ENCODE data around the gene TMEM141.

The TMEM141 gene

GRCh38 chr9:136746621-136747020 is 44.5 kb upstream of the TMEM141 start:
- WGBS, 2 donors (ENCODE audit: extremely low coverage in 2 of 2, insufficient read length in 2 of 2, insufficient replicate concordance in 1 of 2), result no CpG with 5 or more reads among the region's 18 CpGs
- Histone ChIP-seq H3K14ac (ENCODE audit: low read length) (no peak overlapping the region), H3K4me1 (ENCODE audit: control insufficient read depth in 2 of 2, insufficient read depth in 1 of 2, low read depth in 1 of 2, low read length in 2 of 2) (peaks cover 7% of the 10 kb centered on the region in 2 donors)

GRCh38 chr9:136747161-136748060 is 43.7 kb upstream of the TMEM141 start:
- Histone ChIP-seq H3K4me1 (ENCODE audit: control insufficient read depth in 2 of 2, insufficient read depth in 1 of 2, low read depth in 1 of 2, low read length in 2 of 2) (peaks cover 4 to 7% of the 10 kb centered on the region in 2 donors), H2BK12ac (ENCODE audit: low read length) (no peak overlapping the region), H2BK15ac (ENCODE audit: low read length) (no peak overlapping the region), H2BK5ac (ENCODE audit: low read length) (peak overlapping the region; percentile 39), H3K9ac (ENCODE audit: low read depth, low read length, poor library complexity) (no peak overlapping the region), H3K79me1 (ENCODE audit: low read depth, low read length) (no peaks in the 10 kb centered on the region), H3K4me2 (ENCODE audit: insufficient read depth, low read length, poor library complexity, severe bottlenecking) (no peak overlapping the region), H3K14ac (ENCODE audit: low read length) (peak overlapping the region; percentile 71), H3K4ac (ENCODE audit: low read length) (no peak overlapping the region), H4K8ac (ENCODE audit: low read depth, low read length) (no peak overlapping the region), H2BK120ac (ENCODE audit: low read depth, low read length) (no peak overlapping the region), H3K9me3 (replicated peaks in 1 of 2; ENCODE audit: control insufficient read depth in 2 of 2, insufficient read depth in 1 of 2, low read depth in 1 of 2, low read length in 2 of 2) (peaks cover 0 to 5% of the 10 kb centered on the region in 2 donors), H3K18ac (ENCODE audit: low read length) (peak overlapping the region; percentile 28), H3K23ac (ENCODE audit: low read depth, low read length, poor library complexity) (peak overlapping the region; percentile 20), H2AFZ (ENCODE audit: low read length) (no peak overlapping the region), H3K27ac (replicated peaks; ENCODE audit: low read length) (no peak overlapping the region), H3K4me3 (ENCODE audit: low read length in 2 of 2) (no peak overlapping the region), H3K36me3 (replicated peaks in 1 of 2; ENCODE audit: control insufficient read depth in 2 of 2, insufficient read depth in 2 of 2, low read length in 2 of 2) (no peaks in the 10 kb centered on the region), H2AK5ac (ENCODE audit: low read depth, low read length) (peak overlapping the region; percentile 56), H4K91ac (ENCODE audit: low read depth, low read length, poor library complexity) (no peak overlapping the region), H3K27me3 (ENCODE audit: control insufficient read depth in 3 of 3, insufficient read depth in 3 of 3, low read depth in 1 of 3, low read length in 3 of 3) (peaks cover 0 to 37% (median 2%) of the 10 kb centered on the region in 3 experiments)
- WGBS, 2 donors (ENCODE audit: extremely low coverage in 2 of 2, insufficient read length in 2 of 2, insufficient replicate concordance in 1 of 2), result no CpG with 5 or more reads among the region's 22 CpGs
- DNase-seq (ENCODE audit: low spot score), result no peak

More at GRCh38 chr9:136746621-136747020, 44.5 kb upstream of the TMEM141 start:
- Histone ChIP-seq H3K27me3 (ENCODE audit: control insufficient read depth in 3 of 3, insufficient read depth in 3 of 3, low read depth in 1 of 3, low read length in 3 of 3) (peaks cover 2 to 43% (median 2%) of the 10 kb centered on the region in 3 experiments), H3K4me3 (ENCODE audit: low read length in 2 of 2) (no peak overlapping the region), H2AFZ (ENCODE audit: low read length) (no peak overlapping the region), H3K4me2 (ENCODE audit: insufficient read depth, low read length, poor library complexity, severe bottlenecking) (no peak overlapping the region), H3K36me3 (replicated peaks in 1 of 2; ENCODE audit: control insufficient read depth in 2 of 2, insufficient read depth in 2 of 2, low read length in 2 of 2) (no peaks in the 10 kb centered on the region), H2BK15ac (ENCODE audit: low read length) (peak overlapping the region; percentile 85), H4K8ac (ENCODE audit: low read depth, low read length) (no peak overlapping the region), H3K27ac (replicated peaks; ENCODE audit: low read length) (no peak overlapping the region), H3K9me3 (replicated peaks in 1 of 2; ENCODE audit: control insufficient read depth in 2 of 2, insufficient read depth in 1 of 2, low read depth in 1 of 2, low read length in 2 of 2) (peaks cover 0 to 5% of the 10 kb centered on the region in 2 donors), H2BK120ac (ENCODE audit: low read depth, low read length) (no peak overlapping the region), H3K79me1 (ENCODE audit: low read depth, low read length) (no peaks in the 10 kb centered on the region), H2AK5ac (ENCODE audit: low read depth, low read length) (peak overlapping the region; percentile 81), H3K23ac (ENCODE audit: low read depth, low read length, poor library complexity) (no peak overlapping the region), H3K4ac (ENCODE audit: low read length) (no peak overlapping the region), H3K9ac (ENCODE audit: low read depth, low read length, poor library complexity) (no peak overlapping the region), H4K91ac (ENCODE audit: low read depth, low read length, poor library complexity) (no peak overlapping the region), H2BK12ac (ENCODE audit: low read length) (peak overlapping the region; percentile 73), H3K18ac (ENCODE audit: low read length) (peak overlapping the region; percentile 38), H2BK5ac (ENCODE audit: low read length) (peak overlapping the region; percentile 39)
- no peak for DNase-seq (ENCODE audit: low spot score)

- DNase-seq (ENCODE audit: low spot score), result no peak
- peak within 1 kb of the TSS; percentile 87 for H3K18ac ChIP-seq (ENCODE audit: low read length)
- H3K14ac ChIP-seq (ENCODE audit: low read length), result peak within 1 kb of the TSS; percentile 98
- H4K91ac ChIP-seq (ENCODE audit: low read depth, low read length, poor library complexity), result no peak within 1 kb of the TSS
- no peak within 1 kb of the TSS for H3K4ac ChIP-seq (ENCODE audit: low read length)
- peak within 1 kb of the TSS; percentile 20 for H3K23ac ChIP-seq (ENCODE audit: low read depth, low read length, poor library complexity)
- H2BK5ac ChIP-seq (ENCODE audit: low read length), result peak within 1 kb of the TSS; percentile 53
- H3K27me3 ChIP-seq (ENCODE audit: control insufficient read depth in 3 of 3, insufficient read depth in 3 of 3, low read depth in 1 of 3, low read length in 3 of 3), result peaks cover 0 to 35% (median 0%) of the 10 kb centered on the region in 3 experiments
- H3K36me3 ChIP-seq (replicated peaks in 1 of 2; ENCODE audit: control insufficient read depth in 2 of 2, insufficient read depth in 2 of 2, low read length in 2 of 2), result no peaks in the 10 kb centered on the region
- H3K9ac ChIP-seq (ENCODE audit: low read depth, low read length, poor library complexity), result peak within 1 kb of the TSS; percentile 84
- H2AK5ac ChIP-seq (ENCODE audit: low read depth, low read length), result peak within 1 kb of the TSS; percentile 90
- H3K4me3 ChIP-seq (ENCODE audit: low read length in 2 of 2), result no peak within 1 kb of the TSS
- H4K8ac ChIP-seq (ENCODE audit: low read depth, low read length), result peak within 1 kb of the TSS; percentile 43
- WGBS, 2 donors (ENCODE audit: extremely low coverage in 2 of 2, insufficient read length in 2 of 2, insufficient replicate concordance in 1 of 2), result no CpG with 5 or more reads among the region's 8 CpGs
- no peak within 1 kb of the TSS for H2AFZ ChIP-seq (ENCODE audit: low read length)
- no peak within 1 kb of the TSS for H2BK120ac ChIP-seq (ENCODE audit: low read depth, low read length)
- peak within 1 kb of the TSS; percentile 75 for H2BK15ac ChIP-seq (ENCODE audit: low read length)
- peak within 1 kb of the TSS; percentile 84 for H2BK12ac ChIP-seq (ENCODE audit: low read length)
- H3K4me1 ChIP-seq (ENCODE audit: control insufficient read depth in 2 of 2, insufficient read depth in 1 of 2, low read depth in 1 of 2, low read length in 2 of 2), result peaks cover 0 to 3% of the 10 kb centered on the region in 2 donors
- H3K4me2 ChIP-seq (ENCODE audit: insufficient read depth, low read length, poor library complexity, severe bottlenecking), result no peak within 1 kb of the TSS
- no peaks in the 10 kb centered on the region for H3K79me1 ChIP-seq (ENCODE audit: low read depth, low read length)
- H3K9me3 ChIP-seq (replicated peaks in 1 of 2; ENCODE audit: control insufficient read depth in 2 of 2, insufficient read depth in 1 of 2, low read depth in 1 of 2, low read length in 2 of 2), result peaks cover 0 to 5% of the 10 kb centered on the region in 2 donors
- no peak within 1 kb of the TSS for H3K27ac ChIP-seq (replicated peaks; ENCODE audit: low read length)
Observed at GRCh38 chr9:136748201-136748600, 42.9 kb upstream of the TMEM141 start, which contains the start of gene LCN6. Gene LCN6, minus strand, starts transcription at chr9:136748525. Its CDS starts 42 bp downstream, at chr9:136748483.
